KMS-11 (cell line): ENCODE results near the gene TLN1.

ENCODE experiments used
- H2AFZ ChIP-seq: fragments of 200-600 bp; sonication (generic); 2 replicates; pipeline ENCODE4 v1.6.1; 2016; ENCODE audit warnings: antibody characterized with exemption, mixed run types, low read depth
- H3K27ac ChIP-seq: fragments of 200-600 bp; sonication (generic); 2 replicates; pipeline ENCODE4 v1.6.1; 2016; ENCODE audit warnings: mild to moderate bottlenecking, mixed run types
- H3K27me3 ChIP-seq: fragments of 200-600 bp; sonication (generic); 2 replicates; pipeline ENCODE4 v1.6.1; 2017; ENCODE audit warnings: mild to moderate bottlenecking, low read depth, mixed run types, moderate library complexity; ENCODE audit not compliant: insufficient read depth
- H3K36me3 ChIP-seq: fragments of 200-600 bp; sonication (generic); 2 replicates; pipeline ENCODE4 v1.6.1; 2017; ENCODE audit warnings: mild to moderate bottlenecking, mixed run types; ENCODE audit not compliant: insufficient read depth
- H3K4me1 ChIP-seq: fragments of 200-600 bp; sonication (generic); 2 replicates; pipeline ENCODE4 v1.6.1; 2016; ENCODE audit warnings: mild to moderate bottlenecking, low read depth, mixed run types; ENCODE audit not compliant: poor library complexity, severe bottlenecking
- H3K4me2 ChIP-seq: fragments of 200-600 bp; sonication (generic); 2 replicates; pipeline ENCODE4 v1.7.0; 2016; ENCODE audit warnings: mild to moderate bottlenecking, mixed run types
- H3K4me3 ChIP-seq: fragments of 200-600 bp; sonication (generic); IDR thresholded peaks from 2 replicates; pipeline ENCODE4 v1.6.1; 2017; ENCODE audit warnings: low read depth, low read length, mixed read lengths; ENCODE audit not compliant: insufficient read depth
- H3K79me2 ChIP-seq: fragments of 200-600 bp; sonication (generic); 2 replicates; pipeline ENCODE4 v1.6.1; 2016; ENCODE audit warnings: low read depth, mixed run types; ENCODE audit not compliant: insufficient read depth
- H3K9ac ChIP-seq: fragments of 200-600 bp; sonication (generic); 2 replicates; pipeline ENCODE4 v1.6.1; 2016; ENCODE audit warnings: mild to moderate bottlenecking, mixed run types
- H4K20me1 ChIP-seq: fragments of 200-600 bp; sonication (generic); 2 replicates; pipeline ENCODE4 v1.6.1; 2016; ENCODE audit warnings: mild to moderate bottlenecking, mixed run types; ENCODE audit not compliant: insufficient read depth
- CTCF ChIP-seq: fragments of 200-600 bp; sonication (generic); conservative IDR thresholded peaks from 2 replicates; pipeline ENCODE4 v1.6.1; 2017; ENCODE audit warnings: low read depth, mild to moderate bottlenecking, antibody characterized with exemption, low read length, moderate library complexity, mixed read lengths

Gene TLN1

DNA sequence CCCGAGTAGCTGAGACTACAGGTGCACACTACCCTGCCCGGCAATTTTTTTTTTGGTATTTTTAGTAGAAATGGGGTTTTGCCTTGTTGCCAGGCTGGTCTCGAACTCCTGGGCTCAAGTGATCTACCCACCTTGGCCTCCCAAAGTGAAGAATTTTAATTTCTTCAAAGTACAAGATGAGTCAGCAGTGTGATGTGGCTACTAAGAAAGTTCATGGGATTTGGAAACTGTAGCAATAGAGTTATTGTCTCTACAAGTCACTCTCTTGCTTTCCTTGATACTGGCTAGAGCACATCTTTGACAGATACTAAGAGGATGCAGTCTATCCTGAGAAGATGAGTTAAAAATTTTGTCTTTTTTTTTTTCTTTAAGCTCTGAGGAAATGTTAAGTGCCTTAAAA, 2.1 kb upstream of the TLN1 start:
- H3K4me3 ChIP-seq = no peak overlapping the region
- H3K4me1 ChIP-seq = peaks cover 39% of the 10 kb centered on the region
- no peak overlapping the region for H3K27ac ChIP-seq
- H3K9ac ChIP-seq = no peak overlapping the region
- H3K27me3 ChIP-seq = no peaks in the 10 kb centered on the region
- H3K4me2 ChIP-seq = peak overlapping the region; percentile 80; the same call in 1 of the 2 replicates
- H3K79me2 ChIP-seq = peaks cover 26% of the 10 kb centered on the region
- H2AFZ ChIP-seq = no peak overlapping the region
- no peaks in the 10 kb centered on the region for H3K36me3 ChIP-seq
- H4K20me1 ChIP-seq = peaks cover 6% of the 10 kb centered on the region; the same call in 1 of the 2 replicates
- TF ChIP-seq CTCF = no peak

DNA sequence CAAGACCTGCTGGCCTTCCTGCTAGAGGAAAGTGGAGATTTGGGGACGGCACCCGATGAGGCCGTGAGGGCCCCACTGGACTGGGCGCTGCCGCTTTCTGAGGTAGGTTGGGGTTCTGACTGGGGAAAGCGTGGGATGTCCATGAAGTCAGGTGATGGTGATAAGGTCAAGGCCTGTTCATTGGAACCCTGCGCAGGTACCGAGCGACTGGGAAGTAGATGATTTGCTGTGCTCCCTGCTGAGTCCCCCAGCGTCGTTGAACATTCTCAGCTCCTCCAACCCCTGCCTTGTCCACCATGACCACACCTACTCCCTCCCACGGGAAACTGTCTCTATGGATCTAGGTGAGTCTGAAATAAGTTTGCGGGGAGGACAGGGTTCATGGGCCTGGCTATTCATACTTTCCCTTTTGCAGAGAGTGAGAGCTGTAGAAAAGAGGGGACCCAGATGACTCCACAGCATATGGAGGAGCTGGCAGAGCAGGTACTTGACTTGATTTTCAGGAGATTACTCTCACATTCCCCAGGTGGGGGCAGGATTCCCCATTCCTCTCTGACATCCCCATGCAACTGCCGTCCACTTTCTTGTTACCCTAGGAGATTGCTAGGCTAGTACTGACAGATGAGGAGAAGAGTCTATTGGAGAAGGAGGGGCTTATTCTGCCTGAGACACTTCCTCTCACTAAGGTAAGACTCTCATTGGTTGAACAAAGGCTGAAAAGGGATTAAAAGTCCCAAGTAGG, 976 bp upstream of the TLN1 start:
- peaks cover 42% of the 10 kb centered on the region for H3K4me1 ChIP-seq
- no peaks in the 10 kb centered on the region for H3K36me3 ChIP-seq
- H3K4me2 ChIP-seq = peak overlapping the region; percentile 80
- no peaks in the 10 kb centered on the region for H3K27me3 ChIP-seq
- H4K20me1 ChIP-seq = peaks cover 9% of the 10 kb centered on the region; the same call in 1 of the 2 replicates
- peak overlapping the region; percentile 71; the same call in 1 of the 2 replicates for H3K9ac ChIP-seq
- TF ChIP-seq CTCF = no peak
- H3K4me3 ChIP-seq = no peak overlapping the region
- H3K27ac ChIP-seq = peak overlapping the region; percentile 56
- H3K79me2 ChIP-seq = peaks cover 37% of the 10 kb centered on the region
- peak overlapping the region; percentile 80 for H2AFZ ChIP-seq

DNA sequence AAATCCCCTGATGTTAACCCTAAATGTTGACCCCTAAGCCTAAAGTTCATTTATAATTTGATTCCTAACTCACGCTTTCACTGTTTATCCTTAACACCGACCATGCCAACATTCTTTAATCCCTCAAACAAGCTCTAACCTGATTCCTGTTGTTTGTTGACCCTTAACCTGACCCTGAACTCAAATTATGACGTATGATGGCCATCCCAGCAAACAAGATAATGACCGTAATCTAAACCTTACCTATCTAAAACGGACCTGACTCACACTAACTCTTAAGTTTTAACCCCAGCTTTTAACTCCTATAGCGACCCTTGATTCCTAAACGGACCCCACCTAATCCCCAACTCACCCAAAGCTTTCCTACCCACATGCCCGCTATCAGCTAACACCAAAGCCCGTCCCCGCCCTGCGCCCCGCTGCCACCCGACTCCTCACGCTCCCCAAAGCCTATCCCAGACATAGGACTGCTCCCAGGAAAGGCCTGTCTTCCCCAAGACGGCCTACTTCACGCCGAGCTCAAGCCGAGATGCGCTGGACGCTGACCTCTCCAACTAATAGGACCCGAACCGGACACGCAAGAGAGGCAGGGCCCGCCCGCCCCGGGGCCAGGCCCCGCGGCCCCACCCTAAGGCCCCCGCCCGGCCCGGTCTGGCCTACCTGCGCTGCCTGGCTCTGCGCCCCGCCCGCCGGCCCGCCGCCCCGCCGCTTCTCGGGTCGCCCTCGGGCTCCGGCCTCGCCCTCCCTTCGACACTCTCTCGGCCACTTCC, 395 bp downstream of the TLN1 start:
- H3K27me3 ChIP-seq = no peaks in the 10 kb centered on the region
- H3K4me2 ChIP-seq = peak overlapping the region; percentile 90
- peak overlapping the region; percentile 72 for H2AFZ ChIP-seq
- H3K79me2 ChIP-seq = peaks cover 49% of the 10 kb centered on the region
- H4K20me1 ChIP-seq = peaks cover 9% of the 10 kb centered on the region
- peak overlapping the region; percentile 71 for H3K9ac ChIP-seq
- H3K4me3 ChIP-seq = no peak overlapping the region
- H3K4me1 ChIP-seq = peaks cover 42% of the 10 kb centered on the region
- no peak for TF ChIP-seq CTCF
- peak overlapping the region; percentile 56 for H3K27ac ChIP-seq
- no peaks in the 10 kb centered on the region for H3K36me3 ChIP-seq

DNA sequence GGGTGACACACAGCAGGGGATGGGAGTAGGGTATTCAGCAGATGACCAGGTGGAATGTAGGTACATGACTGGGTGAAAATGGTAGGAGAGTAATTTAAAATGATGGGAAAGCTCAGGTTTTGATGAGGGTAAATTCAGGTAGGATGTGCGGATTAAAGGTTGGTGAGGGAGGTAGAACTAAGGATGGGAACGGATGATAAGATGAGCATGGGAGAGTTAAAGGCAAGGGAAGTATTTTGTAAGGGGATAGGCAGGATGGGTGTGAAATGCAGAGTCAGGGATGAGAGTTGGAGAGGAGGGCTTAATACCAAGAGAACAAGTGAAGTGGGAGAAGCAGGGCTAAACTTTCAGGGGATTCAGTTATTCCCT, 1.5 kb downstream of the TLN1 start:
- H4K20me1 ChIP-seq = peaks cover 9% of the 10 kb centered on the region

More for the DNA sequence above, 1.5 kb downstream of the TLN1 start:
- no peak overlapping the region for H3K4me3 ChIP-seq
- no peaks in the 10 kb centered on the region for H3K36me3 ChIP-seq
- peak overlapping the region; percentile 90 for H3K4me2 ChIP-seq
- H3K9ac ChIP-seq = no peak overlapping the region
- peaks cover 42% of the 10 kb centered on the region for H3K4me1 ChIP-seq
- H3K27ac ChIP-seq = no peak overlapping the region
- no peaks in the 10 kb centered on the region for H3K27me3 ChIP-seq
- no peak for TF ChIP-seq CTCF
- no peak overlapping the region for H2AFZ ChIP-seq
- peaks cover 49% of the 10 kb centered on the region for H3K79me2 ChIP-seq
